GM04504 (cell line): ENCODE data around the gene LIN37.
"Not testable (repeated sequence)": the region's sequence is repeated elsewhere in the genome, so short reads cannot be mapped to it uniquely, and the experiment has no call there.

Experiments used
- DNase-seq: peaks from one replicate; pipeline ENCODE4 v3.0.0-alpha.2; 2012; ENCODE audit warnings: low read depth

Gene LIN37

GRCh38 chr19:35719402-35720162 lies 28.8 kb upstream of the LIN37 start:
- no peak for DNase-seq

GRCh38 chr19:35720163-35720524 lies 28.2 kb upstream of the LIN37 start:
- DNase-seq = no peak

GRCh38 chr19:35720648-35721047 lies 27.7 kb upstream of the LIN37 start:
- DNase-seq = no peak

- DNase-seq = no peak
Observed at GRCh38 chr19:35721374-35721773, 27.0 kb upstream of the LIN37 start.

- no peak for DNase-seq
Observed at GRCh38 chr19:35722461-35722860, 25.9 kb upstream of the LIN37 start.

- DNase-seq = no peak
Observed at GRCh38 chr19:35722897-35723296, 25.5 kb upstream of the LIN37 start.

GRCh38 chr19:35723671-35724070 lies 24.7 kb upstream of the LIN37 start:
- DNase-seq = no peak

GRCh38 chr19:35724132-35724531 lies 24.2 kb upstream of the LIN37 start:
- not testable (repeated sequence) for DNase-seq

- no peak for DNase-seq
Observed at GRCh38 chr19:35724560-35724959, 23.8 kb upstream of the LIN37 start.

- DNase-seq = no peak
Observed at GRCh38 chr19:35725216-35725861, 23.0 kb upstream of the LIN37 start.

GRCh38 chr19:35727053-35727955 lies 21.1 kb upstream of the LIN37 start:
- DNase-seq = no peak

GRCh38 chr19:35727956-35728706 lies 20.2 kb upstream of the LIN37 start:
- no peak for DNase-seq

GRCh38 chr19:35729021-35729420 lies 19.4 kb upstream of the LIN37 start:
- DNase-seq = no peak

- DNase-seq = no peak
Observed at GRCh38 chr19:35729763-35730162, 18.6 kb upstream of the LIN37 start.

GRCh38 chr19:35730326-35730725 lies 18.1 kb upstream of the LIN37 start:
- no peak for DNase-seq

- DNase-seq = no peak
Observed at GRCh38 chr19:35731353-35731752, 17.0 kb upstream of the LIN37 start.

GRCh38 chr19:35731779-35732405 lies 16.5 kb upstream of the LIN37 start:
- no peak for DNase-seq

GRCh38 chr19:35732540-35733179 lies 15.7 kb upstream of the LIN37 start:
- DNase-seq = no peak

- no peak for DNase-seq
Observed at GRCh38 chr19:35733180-35734125, 14.9 kb upstream of the LIN37 start.

- DNase-seq = no peak
Observed at GRCh38 chr19:35734273-35734672, 14.1 kb upstream of the LIN37 start.
